ENCODE results near the gene TPSD1. TPM values are rescaled to one million over a fixed set of nuclear protein-coding genes. Genes with fewer than 3 reads are reported as not detected.
"Not testable (repeated sequence)": the region's sequence is repeated elsewhere in the genome, so short reads cannot be mapped to it uniquely, and the experiment has no call there.

Gene TPSD1
- total RNA-seq, 1 donor from 2014 or later = not detected

DNA sequence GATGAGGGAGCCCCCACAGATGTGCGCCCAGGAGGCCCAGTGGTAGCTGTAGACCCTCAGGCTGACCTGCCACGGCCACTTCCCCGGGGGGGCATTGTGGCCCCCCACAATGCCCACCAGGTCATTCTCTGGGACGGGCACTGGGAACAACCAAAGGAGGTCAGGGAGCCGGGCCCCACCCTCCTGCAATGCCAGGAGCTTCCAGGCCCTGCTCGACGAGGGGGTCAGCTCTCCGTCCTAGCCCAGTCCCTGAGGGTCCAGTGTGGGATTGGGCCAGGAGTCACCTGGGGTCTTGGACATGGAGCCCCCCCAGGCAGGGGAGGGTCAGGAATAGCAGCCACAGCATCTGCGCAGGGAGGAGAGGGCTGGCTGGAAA is 7.0 kb downstream of the TPSD1 start:
- DNase-seq (ENCODE audit: low read depth, low spot score) = no peak

DNA sequence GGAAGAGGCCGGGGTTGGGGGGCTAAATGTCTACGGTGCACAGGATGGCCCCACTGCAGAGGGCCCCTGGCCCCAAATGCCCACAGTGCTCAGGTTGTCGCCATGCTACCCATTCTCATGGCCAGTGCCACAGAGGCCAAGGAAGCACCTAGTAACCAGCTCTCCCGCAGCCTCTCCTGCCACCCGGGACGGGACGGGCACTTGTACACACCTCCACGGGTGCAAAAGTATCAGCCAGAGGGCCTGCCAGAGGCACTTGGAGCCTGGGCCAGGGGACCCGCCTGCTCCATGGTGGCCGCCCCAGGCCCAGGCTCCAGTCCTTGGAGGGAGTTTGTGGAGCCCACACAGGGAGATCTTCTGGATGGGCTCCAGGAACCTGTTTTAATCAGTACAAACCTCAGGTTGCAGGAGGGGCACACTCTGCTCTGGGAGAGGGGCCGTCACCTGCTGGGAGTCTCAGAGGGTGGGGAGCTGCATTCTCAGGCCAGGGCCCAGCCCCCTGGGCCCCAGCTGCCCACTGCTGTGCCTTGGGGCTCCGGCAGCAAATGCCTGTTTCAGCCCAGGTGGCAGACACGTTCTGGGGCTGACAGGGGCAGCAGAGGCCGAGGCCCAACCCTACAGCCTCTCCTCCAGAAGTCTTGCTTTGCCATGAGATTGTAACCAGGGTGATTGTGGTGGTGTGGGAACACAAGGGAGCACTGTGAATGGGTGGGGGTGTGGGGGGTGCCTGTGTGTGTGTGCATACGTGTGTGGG is 7.9 kb downstream of the TPSD1 start:
- DNase-seq (ENCODE audit: low read depth, low spot score) = no peak

DNA sequence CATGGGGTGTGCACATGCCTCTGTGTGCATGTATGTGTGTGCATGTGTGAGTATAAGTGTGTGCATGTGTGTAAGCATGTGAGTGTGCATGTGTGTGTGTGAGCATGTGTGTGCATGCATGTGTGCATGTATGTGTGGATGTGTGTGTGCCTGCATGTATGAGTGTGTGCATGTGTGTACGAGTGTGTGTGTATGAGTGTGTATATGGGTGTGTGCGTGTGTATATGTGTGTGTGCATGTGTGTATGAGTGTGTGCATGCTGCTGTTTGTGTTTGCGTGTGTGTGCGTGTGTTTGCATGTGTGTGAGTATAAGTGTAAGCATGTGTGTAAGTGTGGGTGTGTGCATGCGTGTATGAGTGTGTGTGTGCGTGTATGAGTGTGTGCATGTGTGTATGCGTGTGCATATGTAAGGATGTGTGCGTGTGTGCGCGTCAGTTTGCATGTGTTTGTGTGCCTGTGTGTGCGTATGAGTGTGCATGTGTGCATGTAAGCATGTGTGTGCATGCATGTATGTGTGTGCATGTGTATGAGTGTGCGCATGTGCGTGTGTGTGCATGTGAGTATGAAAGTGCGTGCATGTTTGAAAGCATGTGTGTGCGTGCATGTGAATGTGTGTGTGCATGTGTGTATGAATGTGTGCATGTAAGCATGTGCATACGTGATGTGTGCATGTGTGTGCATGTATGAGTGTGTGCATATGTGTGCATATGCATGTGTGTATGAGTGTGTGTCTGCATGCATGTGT is 8.6 kb downstream of the TPSD1 start:
- no peak for DNase-seq (ENCODE audit: low read depth, low spot score)

DNA sequence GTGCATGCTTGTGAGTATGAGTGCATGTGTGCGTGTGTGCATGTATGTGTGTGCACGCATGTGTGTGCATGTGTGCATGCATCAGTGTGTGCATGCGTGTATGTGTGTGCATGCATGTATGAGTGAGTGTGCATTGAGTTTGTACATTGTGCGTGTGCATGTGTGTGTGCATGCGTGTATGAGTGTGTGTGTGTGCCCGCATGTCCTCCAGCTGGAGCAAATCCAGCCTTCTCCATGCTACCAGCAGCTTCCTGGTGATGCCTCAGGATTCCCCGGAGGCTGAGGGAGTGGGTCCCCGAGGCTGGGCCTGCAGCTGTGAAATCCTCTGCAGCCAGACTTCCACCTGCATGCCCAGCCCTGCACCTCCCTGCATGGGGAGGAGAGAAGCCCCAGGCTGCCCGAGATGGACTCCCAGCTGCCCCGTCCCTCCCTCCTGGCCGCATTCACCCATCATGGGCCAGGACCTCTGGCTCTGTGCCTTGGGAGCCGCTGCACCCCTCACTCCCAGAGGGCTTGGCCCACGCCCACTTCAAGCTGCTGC is 9.3 kb downstream of the TPSD1 start:
- no peak for DNase-seq (ENCODE audit: low read depth, low spot score)

DNA sequence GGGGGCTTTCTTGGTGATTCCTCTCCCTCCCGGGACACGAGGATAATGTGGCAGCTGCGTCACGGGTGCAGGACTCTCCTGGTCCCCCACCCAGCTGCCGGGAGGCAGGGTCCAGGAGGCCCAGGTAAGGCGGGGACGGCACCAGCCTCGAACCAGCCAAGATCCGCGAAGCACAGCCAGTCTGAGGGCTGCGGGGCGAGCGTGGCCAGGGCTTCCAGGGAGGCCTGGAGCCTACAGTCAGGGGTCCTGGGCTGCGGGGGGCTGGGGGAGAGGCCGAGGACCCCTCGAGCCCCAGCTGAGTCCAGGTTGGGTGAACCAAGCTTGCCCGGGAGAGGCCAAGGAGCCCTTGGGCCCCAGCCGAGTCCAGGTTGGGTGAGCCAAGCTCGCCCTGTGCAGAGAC is 10.0 kb downstream of the TPSD1 start:
- DNase-seq (ENCODE audit: low read depth, low spot score) = no peak

- DNase-seq (ENCODE audit: low read depth, low spot score) = not testable (repeated sequence)
These were observed 13.5 kb downstream of the TPSD1 start for GRCh38 chr16:1269418-1269817.

GRCh38 chr16:1271380-1271723 is 15.5 kb downstream of the TPSD1 start:
- DNase-seq (ENCODE audit: low read depth, low spot score) = no peak

DNA sequence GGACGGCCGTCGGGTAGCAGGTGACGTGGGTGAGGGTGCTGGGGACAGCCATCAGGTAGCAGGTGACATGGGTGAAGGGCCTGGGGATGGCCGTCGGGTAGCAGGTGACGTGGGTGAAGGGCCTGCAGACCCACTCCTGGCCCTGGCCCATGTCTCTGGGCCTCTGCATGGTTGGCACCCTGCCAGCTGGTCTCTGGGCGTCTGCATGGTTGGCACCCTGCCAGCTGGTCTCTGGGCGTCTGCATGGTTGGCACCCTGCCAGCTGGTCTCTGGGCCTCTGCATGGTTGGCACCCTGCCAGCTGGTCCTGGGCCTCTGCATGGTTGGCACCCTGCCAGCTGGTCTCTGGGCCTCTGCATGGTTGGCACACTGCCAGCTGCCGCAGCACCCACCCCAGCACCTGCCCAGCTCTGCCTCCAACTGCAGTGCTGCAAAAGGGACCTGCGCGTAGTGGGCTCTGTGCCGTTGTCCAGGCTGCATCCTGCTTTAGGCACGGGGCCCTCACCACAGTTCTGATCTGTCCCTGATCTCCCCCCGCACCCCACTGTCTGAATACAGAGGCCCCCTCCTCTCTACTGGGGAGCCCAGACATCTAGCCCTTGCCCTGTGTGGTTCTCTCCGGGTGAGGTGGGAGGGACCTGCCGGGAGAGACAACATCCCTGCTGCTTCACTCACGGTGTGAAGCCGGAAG is 16.0 kb downstream of the TPSD1 start:
- not testable (repeated sequence) for DNase-seq (ENCODE audit: low read depth, low spot score)

- DNase-seq (ENCODE audit: low read depth, low spot score) = no peak
These were observed 16.8 kb downstream of the TPSD1 start for GRCh38 chr16:1272453-1273198.

DNA sequence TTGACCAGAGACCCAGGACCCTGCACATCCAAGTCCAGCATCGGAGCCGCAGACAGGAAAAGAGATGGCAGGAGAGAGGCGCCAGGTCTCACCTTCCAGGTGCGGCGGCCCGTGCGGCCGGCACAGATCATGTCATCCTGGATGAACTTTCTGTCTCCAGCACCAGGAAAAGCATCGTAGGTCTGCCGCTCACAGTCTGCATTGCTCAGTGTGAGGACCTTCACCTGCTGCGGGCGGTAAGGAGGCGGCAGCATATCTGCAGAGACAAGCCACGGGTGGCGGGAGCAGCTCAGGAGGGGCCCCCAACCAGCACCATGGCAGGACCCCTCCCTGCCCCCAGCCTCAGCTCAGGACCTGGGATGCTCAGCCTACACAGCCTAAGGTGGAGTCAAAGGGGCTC is 17.9 kb downstream of the TPSD1 start:
- DNase-seq (ENCODE audit: low read depth, low spot score) = no peak

GRCh38 chr16:1274767-1275166 is 18.9 kb downstream of the TPSD1 start:
- DNase-seq (ENCODE audit: low read depth, low spot score) = no peak

GRCh38 chr16:1275791-1276579 is 20.1 kb downstream of the TPSD1 start:
- no peak for DNase-seq (ENCODE audit: low read depth, low spot score)

DNA sequence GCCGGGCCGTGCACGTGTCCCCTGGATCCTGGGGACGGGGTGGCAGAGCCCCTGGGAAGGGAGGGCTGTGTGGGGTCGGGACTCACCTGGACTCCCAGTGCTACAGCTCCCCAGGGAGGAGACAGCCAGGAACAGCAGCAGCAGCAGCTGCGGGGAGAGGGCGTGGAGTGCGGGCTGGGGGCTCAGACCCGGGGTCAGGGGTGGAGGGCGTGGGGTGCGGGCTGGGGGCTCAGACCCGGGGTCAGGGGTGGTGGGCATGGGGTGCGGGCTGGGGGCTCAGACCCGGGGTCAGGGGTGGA is 20.7 kb downstream of the TPSD1 start:
- no peak for DNase-seq (ENCODE audit: low read depth, low spot score)

DNA sequence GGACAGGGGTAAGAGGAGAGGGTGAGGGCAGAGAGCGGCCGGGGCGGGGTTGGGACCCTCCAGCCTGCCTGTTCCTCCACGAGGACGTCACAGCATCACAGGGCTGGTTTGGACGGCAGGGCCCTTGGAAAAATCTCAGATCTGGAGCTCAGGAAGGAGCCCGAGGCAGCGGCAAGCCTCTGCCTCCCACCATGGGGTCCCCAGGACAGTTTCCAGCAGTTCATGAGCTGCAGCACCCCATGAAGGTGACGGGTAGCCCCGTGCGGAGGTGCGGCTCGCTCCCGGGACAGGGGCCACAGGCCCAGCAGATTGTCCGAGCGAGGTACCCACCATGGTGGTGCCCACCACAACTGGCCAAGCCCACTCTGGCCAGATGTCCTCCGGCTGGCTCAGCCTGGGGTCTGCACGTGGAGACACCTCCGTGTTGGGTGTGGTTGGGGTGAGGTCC is 21.3 kb downstream of the TPSD1 start:
- DNase-seq (ENCODE audit: low read depth, low spot score) = no peak

GRCh38 chr16:1277617-1278282 is 21.9 kb downstream of the TPSD1 start:
- no peak for DNase-seq (ENCODE audit: low read depth, low spot score)

DNA sequence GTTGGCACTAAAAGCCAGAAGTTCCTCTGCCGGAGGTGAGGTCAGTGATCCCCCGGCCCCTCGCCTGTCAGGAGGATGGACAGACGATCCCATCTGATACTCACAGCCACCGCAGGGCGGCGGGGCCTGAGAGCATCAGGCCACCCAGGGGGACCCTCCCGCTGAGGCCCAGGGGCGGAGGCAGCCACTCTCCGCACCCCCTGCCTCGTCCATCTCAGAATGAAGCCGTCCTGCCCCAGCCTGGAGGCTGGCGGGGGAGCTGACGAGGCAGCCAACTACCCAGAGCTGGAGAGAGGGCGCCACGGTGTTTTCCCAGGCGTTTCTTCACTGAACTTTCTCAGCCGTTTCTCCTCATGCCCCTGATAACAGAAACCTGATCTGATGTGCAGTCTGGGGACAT is 22.6 kb downstream of the TPSD1 start:
- no peak for DNase-seq (ENCODE audit: low read depth, low spot score)

DNA sequence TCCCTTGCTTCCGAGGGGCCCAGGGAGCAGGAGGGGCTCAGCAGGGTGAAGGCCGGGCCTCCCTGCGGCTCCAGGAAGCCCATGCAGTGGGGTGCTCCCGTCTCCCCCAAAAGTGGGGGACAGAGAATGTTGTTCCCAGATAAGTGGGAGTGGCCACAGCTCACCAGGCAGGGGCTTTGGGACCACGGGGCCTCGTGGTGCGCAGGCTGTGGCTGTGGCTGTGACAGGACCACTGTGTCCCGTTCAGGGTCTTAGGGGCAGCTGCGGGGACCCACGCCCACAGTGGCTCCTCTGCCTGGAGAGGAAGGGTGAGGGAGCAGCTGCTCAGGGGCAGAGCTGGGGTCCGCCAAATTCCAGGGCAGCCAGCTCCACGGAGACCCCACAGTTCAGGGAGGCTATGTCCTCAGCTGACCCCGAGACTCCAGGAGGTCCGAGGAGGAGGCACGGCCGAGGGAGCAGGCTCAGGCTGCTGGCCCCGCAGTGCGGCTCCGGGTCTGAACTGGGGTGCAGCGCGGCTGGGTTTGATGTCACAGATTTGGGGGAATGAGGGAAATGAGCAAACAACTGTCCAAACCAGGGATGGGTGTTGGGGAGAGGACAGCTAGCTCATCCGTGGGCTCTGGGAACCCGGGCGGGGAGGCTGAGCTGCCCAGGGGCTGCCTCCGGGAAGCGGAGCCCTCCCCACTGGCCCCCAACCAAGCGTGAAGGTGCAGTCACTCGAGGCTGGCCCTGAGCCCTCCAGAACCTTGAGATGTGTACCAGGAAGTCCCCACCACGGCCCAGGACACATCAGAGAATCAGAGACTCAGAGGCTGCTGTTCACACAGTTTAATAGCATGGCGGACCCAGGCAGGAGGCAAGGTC is 23.4 kb downstream of the TPSD1 start:
- DNase-seq (ENCODE audit: low read depth, low spot score) = no peak

GRCh38 chr16:1279945-1280589 is 24.2 kb downstream of the TPSD1 start:
- DNase-seq (ENCODE audit: low read depth, low spot score) = no peak

GRCh38 chr16:1280783-1281182 is 24.9 kb downstream of the TPSD1 start:
- no peak for DNase-seq (ENCODE audit: low read depth, low spot score)

All from pulmonary artery endothelial cell (primary cell).